RPMI8226 (cell line): ENCODE data around the gene SPATA6L.
"Not testable (repeated sequence)": the region's sequence is repeated elsewhere in the genome, so short reads cannot be mapped to it uniquely, and the experiment has no call there.

Source experiments
- DNase-seq: peaks from one replicate; pipeline ENCODE4 v3.0.0-alpha.2; 2015

Gene SPATA6L

DNA sequence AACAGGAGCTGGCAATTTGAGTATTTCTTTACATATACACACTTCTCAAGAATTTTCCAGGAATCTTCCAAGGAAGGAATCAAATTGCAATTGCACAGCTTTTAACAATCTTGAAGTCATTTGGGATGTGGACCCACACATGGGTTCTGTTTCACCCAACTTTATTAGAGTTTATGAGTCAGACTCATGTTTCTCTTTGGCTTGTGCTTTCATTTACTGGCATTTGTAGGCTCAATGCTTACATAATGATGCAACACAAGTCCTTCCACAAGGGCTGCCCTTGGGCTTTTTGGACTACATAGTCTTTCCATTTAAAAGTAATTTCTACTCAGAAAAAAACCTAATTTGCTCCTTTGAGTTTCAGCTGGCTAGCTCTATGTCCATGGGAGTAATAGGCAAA, 8.5 kb upstream of the SPATA6L start:
- DNase-seq: no peak

DNA sequence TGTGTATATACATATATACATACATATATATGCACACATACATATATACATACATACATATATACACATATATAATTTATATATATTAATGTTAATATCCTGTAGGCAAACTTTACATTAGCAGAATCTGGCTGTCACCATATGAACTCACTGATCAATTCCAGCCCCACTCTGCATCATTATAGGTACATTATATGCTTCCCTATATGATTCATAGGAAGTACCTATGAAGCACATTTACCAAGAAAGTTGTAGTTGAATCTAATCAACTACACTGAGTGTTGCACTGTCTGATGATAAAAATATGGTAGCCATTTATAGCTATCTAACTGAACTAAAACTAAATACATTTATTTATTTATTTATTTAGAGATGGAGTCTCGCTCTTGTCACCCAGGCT, 5.5 kb upstream of the SPATA6L start:
- no peak for DNase-seq

- DNase-seq: no peak
Observed at GRCh38 chr9:4670591-4670990, 4.3 kb upstream of the SPATA6L start.

DNA sequence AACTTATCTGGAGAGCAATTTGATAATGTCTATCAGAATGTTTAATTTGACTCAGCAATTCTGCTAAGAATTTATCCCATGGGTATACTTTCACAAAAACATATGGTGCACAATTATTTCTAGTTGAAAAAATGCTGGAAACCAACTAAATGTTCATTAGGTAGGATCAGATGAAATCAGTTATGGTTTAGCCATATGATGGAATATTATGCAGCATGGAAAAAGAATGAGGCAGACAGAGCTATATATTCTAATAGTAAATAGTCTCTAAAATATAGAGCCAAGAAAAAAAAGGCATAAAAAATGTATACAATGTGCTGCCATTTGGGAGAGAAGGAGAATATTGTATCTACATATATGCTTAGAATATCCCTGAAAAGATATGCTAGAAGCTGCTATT, 3.6 kb upstream of the SPATA6L start:
- DNase-seq: no peak

- no peak for DNase-seq
Observed at GRCh38 chr9:4668604-4669003, 2.3 kb upstream of the SPATA6L start.

DNA sequence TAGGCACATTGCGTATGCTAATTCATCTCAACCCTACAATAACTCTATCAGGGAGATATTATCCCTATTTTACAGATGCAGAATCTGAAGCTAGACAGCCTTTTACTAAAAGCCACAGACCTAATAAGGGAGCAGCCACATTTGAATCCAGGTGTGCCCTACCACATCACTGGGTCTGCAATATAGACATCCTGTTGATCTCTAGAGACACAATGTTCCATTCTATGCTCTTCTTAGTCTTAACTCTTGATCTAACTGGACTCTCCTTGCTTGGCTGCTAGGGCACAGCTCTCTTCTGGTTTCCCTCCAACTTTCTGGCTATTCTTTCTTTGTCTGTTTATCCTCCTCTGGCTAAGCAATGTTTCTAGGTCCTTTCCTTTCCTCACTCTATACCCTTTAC, 1.4 kb upstream of the SPATA6L start:
- no peak for DNase-seq

- no peak for DNase-seq
Observed at GRCh38 chr9:4665357-4665756, 923 bp downstream of the SPATA6L start.

DNA sequence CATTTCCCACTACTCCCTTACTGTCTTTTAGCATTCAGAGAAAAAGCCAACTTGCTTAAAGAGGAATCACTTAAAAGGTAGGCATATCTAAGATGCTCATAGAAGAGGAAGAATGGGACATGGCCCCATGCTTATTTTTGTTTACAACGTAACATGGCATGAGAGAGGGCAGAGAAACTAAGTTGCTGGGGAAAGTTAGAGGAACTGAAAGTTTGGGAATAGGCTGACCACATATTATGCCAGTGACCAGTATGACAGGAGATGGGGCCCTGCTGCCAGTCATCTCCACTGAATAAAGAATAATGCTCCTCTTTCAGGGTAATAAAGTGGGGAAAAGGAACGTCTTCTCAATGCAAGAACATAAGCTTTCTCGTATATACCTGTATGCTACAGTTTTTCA, 2.3 kb downstream of the SPATA6L start:
- no peak for DNase-seq

GRCh38 chr9:4662989-4663792, 3.1 kb downstream of the SPATA6L start:
- no peak for DNase-seq

GRCh38 chr9:4662108-4662988, 3.9 kb downstream of the SPATA6L start, which contains the start of gene PLPP6:
PLPP6 (plus strand) TSS chr9:4662294; CDS start chr9:4662376, 82 bp downstream.
- peak; percentile 88 for DNase-seq

- no peak for DNase-seq
Observed at GRCh38 chr9:4661611-4662010, 4.7 kb downstream of the SPATA6L start.

DNA sequence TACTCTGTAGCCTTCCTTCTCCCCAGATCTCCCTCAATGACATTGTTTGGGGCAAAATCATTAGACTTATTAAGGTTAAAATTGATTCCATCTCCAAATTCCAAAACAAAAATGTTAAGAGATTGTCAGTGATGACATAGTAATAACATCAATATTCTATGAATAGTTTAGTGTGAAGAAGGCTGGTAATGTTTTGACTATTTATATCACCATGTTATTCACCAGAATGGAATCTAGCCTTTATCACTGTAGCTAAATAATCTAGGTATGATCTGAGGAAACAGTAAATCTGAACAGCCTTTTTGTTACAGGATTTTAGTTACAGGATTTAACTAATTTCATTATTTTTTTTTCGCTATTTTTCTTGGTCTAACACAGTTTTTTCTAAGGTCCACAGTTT, 5.1 kb downstream of the SPATA6L start:
- no peak for DNase-seq

DNA sequence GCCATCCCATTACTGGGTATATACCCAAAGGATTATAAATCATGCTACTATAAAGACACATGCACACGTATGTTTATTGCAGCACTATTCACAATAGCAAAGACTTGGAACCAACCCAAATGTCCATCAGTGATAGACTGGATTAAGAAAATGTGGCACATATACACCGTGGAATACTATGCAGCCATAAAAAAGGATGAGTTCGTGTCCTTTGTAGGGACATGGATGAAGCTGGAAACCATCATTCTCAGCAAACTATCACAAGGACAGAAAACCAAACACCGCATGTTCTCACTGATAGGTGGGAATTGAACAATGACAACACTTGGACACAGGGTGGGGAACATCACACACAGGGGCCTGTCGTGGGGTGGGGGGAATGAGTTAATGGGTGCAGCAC, 5.6 kb downstream of the SPATA6L start:
- not testable (repeated sequence) for DNase-seq

DNA sequence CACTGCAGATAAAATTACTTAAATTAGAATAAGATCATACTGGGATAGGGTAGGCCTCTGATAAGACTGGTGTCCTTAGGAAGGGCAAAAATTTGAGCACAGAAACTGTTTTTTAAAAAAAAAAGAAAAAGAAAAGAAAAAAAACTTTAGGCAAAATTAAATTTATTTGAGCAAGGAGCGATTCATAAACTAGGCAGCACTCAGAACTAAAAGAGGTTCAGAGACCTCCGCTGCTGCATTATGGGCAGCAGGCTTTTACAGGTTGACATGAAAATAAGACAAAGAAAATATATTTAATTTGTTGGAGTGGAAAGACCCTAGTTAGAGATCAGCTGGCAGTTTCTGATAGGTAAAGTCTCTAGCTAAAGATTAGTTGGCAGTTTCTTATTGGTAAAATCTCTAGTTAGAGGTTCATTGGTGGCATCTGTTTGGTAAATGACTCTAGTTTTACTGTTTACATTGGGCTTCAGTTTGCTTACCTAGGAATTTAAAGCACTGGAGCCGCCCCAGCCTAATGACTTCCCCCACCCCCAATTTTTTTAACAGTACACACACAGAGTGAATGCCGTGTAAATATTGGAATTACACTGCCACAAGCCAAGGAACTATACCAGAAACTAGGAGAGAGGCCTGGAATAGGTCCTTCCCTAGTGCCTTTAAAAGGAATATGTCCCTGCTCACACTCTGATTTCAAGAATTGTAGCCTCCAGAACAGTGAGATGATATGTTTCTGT, 8.7 kb downstream of the SPATA6L start:
- DNase-seq: no peak

DNA sequence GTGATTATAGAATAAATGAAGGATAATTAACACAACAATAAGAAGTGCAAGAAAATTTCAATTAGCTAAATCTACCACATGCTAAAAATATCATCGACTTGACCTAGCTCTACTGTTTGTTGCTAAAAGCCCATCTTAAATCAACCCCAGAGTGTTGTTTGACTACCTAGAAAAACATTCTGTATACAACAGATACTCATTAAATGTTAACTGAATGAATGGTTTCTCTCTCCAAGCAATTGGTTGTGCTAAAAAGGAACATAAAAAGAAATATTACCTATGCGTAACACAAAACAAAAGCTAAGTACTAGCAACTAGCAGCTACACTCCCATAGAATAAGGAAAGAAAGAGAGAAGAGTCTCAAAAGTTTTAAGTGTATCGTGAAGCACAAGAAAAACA, 9.7 kb downstream of the SPATA6L start:
- no peak for DNase-seq

- not testable (repeated sequence) for DNase-seq
Observed at GRCh38 chr9:4656196-4656595, 10.1 kb downstream of the SPATA6L start.

DNA sequence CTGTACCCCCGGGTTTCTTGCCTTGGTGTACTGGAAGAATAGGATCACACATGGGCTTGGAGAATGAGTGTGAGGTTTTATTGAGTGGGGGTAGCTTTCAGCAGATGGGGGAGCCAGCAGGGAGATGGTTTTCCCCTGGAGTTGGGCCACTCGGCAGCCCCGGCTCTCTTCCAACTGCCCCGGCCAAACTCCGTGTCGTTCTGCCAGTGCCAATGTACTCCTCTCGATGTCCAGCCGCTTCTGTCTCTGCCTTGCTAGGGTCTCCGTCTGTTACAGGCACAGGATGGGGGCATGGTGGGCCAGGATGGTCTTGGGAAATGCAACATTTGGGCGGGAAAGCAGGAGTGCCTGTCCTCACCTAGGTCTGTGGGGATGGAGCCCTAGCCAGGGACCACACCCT, 11.7 kb downstream of the SPATA6L start:
- no peak for DNase-seq

DNA sequence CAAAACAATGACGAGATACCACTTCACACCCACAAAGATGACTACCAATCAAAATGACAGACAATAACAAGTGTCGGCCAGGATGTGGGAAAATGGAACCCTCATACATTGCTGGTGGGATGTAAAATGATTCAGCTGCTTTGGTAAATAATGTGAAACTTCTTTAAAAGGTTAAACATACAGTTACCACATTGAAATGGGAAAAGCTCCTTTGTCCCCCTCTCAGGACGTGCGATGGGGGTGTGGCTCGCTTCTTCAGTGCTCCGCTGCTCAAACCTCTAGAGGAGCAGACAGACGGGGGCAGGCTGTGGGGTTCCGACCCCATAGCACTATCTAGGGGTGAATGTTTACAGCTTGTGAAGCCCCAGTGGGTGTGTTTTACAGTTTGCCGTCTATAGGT, 12.2 kb downstream of the SPATA6L start:
- DNase-seq: no peak

- DNase-seq: no peak
Observed at GRCh38 chr9:4642351-4642750, 23.9 kb downstream of the SPATA6L start.

GRCh38 chr9:4640027-4640426, 26.3 kb downstream of the SPATA6L start:
- no peak for DNase-seq

DNA sequence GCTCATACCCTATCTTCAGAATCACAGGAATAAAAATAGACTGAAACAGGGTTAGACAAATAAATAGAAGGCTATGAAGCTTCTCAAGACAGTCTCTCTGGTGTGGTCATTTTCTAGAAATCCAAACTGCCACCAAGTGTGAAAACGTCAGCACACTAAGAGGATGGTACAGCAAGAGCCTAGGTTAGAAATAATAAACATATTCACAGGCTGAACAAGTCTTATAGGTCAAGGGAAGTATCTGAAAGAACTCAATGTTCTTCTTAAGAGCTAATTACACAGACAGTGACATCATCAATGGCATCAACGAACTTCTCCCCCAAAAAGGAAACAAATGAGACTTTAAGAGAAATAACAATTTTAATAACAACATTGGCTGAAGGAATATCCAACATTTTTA, 26.9 kb downstream of the SPATA6L start:
- DNase-seq: no peak

DNA sequence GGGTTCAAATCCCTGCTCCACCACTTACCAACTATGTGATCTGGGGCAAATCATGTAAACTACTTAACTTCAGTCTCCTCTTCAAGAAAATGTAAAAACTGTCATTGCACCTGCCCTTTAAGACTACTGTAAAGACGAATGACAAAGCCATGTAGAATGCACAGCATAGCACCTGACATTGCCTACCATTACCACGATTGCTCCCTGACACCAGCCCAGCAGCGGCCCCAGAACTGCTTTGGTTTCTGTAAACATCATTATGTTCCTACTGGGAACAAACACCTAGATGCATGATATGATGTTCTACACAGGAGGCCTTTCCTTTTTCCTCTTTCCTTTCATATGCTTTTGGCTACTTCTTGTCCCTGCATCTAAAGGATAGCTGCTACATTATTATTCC, 27.3 kb downstream of the SPATA6L start:
- no peak for DNase-seq

GRCh38 chr9:4630836-4631235, 35.4 kb downstream of the SPATA6L start:
- DNase-seq: no peak
